ENCODE results near the gene NUP98. TPM values are rescaled to one million over a fixed set of nuclear protein-coding genes. Genes with fewer than 3 reads are reported as not detected.

The NUP98 gene
- total RNA-seq, 1 experiment from 2014 or later, result 98.4 TPM

DNA sequence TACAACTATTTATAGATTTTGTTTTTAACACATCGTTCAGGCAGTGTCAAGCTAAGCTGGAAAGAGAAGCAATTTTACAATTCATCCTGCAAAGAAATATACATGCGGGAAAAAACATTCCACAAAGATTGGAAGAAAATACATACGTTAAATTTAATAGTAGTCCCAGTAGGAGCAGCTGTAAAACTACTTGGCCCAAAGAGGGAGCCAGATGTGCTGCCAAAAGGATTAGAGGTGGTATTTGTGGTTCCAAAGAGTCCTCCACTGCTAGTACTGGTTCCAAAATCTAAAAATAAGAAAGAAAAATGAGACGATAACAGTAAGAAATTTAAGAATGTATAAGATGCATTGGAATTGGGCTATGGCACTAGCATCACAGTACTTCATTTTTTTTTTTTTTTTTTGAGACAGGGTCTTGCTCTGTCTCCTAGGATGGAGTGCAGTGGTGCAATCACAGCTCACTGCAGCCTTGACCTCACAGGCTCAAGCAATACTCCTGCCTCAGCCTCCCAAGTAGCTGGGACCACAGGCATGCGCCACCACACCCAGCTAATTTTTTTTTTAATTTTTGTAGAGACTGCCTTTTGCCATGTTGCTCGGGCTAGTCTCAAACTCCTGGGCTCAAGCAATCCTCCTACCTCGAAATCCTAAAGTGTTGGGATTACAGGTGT lies 21.5 kb downstream of the NUP98 start:
- Histone ChIP-seq H3K9me3 (ENCODE audit: control insufficient read depth in 1 of 2, insufficient read depth in 1 of 2, low read depth in 1 of 2, low read length in 2 of 2) (no peaks in the 10 kb centered on the region), H3K27me3 (ENCODE audit: insufficient read depth, low read length) (no peaks in the 10 kb centered on the region), H3K36me3 (ENCODE audit: control insufficient read depth in 1 of 2, insufficient read depth in 2 of 2, low read length in 2 of 2) (peaks cover 55 to 71% of the 10 kb centered on the region in 2 experiments), H3K4me3 (replicated peaks in 1 of 2; ENCODE audit: low read depth in 1 of 2, low read length in 2 of 2) (no peak overlapping the region), H3K9ac (ENCODE audit: low read length) (no peak overlapping the region), H3K4me2 (ENCODE audit: low read length) (no peak overlapping the region), H4K20me1 (ENCODE audit: insufficient read depth) (peaks cover under 1% of the 10 kb centered on the region; the same call in 1 of the 2 replicates), H2AFZ (ENCODE audit: low read depth, low read length, poor library complexity, severe bottlenecking) (no peak overlapping the region), H3K9me2 (ENCODE audit: insufficient read depth) (no peaks in the 10 kb centered on the region), H3K4me1 (ENCODE audit: control insufficient read depth in 1 of 2, insufficient read depth in 2 of 2, low read length in 2 of 2) (no peaks in the 10 kb centered on the region), H3K27ac (ENCODE audit: low read depth, low read length) (no peak overlapping the region), H3K79me2 (ENCODE audit: insufficient read depth, low read length) (peaks cover 82% of the 10 kb centered on the region)
- ChIA-PET POLR2A (no interaction called here), RAD21 (ENCODE audit: low non-redundant PET in 1 of 2, low total read pairs in 2 of 2, uncharacterized antibody in 2 of 2, unreplicated experiment in 2 of 2) (no interaction called here), CTCF (no interaction called here)
- ATAC-seq (no peak), DNase-seq (ENCODE audit: low read depth, low spot score) (no peak)
- TF ChIP-seq POLR2AphosphoS5 (IDR thresholded peaks at IDR 0.05; ENCODE audit: low read depth, low read length) (no peak), MAX (IDR thresholded peaks at IDR 0.05) (no peak)
- BruUV-seq (replicated peaks), result no TSS peak
- intact Hi-C loops (cut with micrococcal nuclease), result no loop called here

DNA sequence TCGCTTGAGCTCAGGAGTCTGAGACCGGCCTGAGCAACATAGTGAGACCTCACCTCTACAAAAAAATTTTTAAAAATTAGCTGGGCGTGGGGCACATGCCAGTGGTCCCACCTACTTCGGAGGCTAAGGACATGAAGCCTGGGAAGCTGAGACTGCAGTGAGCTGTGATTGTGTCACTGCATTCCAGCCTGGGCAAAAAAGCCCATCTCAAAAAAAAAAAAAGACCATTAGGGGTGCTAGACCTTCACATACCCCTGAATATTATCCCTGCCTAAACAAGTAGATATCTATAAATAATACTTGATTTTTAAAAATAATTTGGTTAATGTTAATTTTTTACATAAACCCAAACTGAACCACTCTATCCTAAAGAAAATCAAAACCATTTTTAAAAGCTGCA lies 24.2 kb downstream of the NUP98 start:
- Histone ChIP-seq H3K9me3 (ENCODE audit: control insufficient read depth in 1 of 2, insufficient read depth in 1 of 2, low read depth in 1 of 2, low read length in 2 of 2) (no peaks in the 10 kb centered on the region), H3K27ac (ENCODE audit: low read depth, low read length) (no peak overlapping the region), H3K9ac (ENCODE audit: low read length) (no peak overlapping the region), H3K4me2 (ENCODE audit: low read length) (no peak overlapping the region), H3K36me3 (ENCODE audit: control insufficient read depth in 1 of 2, insufficient read depth in 2 of 2, low read length in 2 of 2) (peaks cover 58 to 72% of the 10 kb centered on the region in 2 experiments), H3K4me1 (ENCODE audit: control insufficient read depth in 1 of 2, insufficient read depth in 2 of 2, low read length in 2 of 2) (no peaks in the 10 kb centered on the region), H3K79me2 (ENCODE audit: insufficient read depth, low read length) (peaks cover 64% of the 10 kb centered on the region), H3K27me3 (ENCODE audit: insufficient read depth, low read length) (no peaks in the 10 kb centered on the region), H3K4me3 (replicated peaks in 1 of 2; ENCODE audit: low read depth in 1 of 2, low read length in 2 of 2) (no peak overlapping the region), H3K9me2 (ENCODE audit: insufficient read depth) (no peaks in the 10 kb centered on the region), H4K20me1 (ENCODE audit: insufficient read depth) (no peaks in the 10 kb centered on the region; the same call in 1 of the 2 replicates), H2AFZ (ENCODE audit: low read depth, low read length, poor library complexity, severe bottlenecking) (no peak overlapping the region)
- BruUV-seq (replicated peaks), result no TSS peak
- intact Hi-C loops (cut with micrococcal nuclease), result loop anchor here (5.0 kb wide), 1 partner anchor 76 kb away; no protein-coding TSS in a partner anchor
- RAD21 ChIA-PET (ENCODE audit: low non-redundant PET in 1 of 2, low total read pairs in 2 of 2, uncharacterized antibody in 2 of 2, unreplicated experiment in 2 of 2), result no interaction called here
- ATAC-seq (no peak), DNase-seq (ENCODE audit: low read depth, low spot score) (no peak)
- CTCF ChIA-PET, result no interaction called here
- TF ChIP-seq EZH2phosphoT487 (IDR thresholded peaks at IDR 0.05; ENCODE audit: borderline replicate concordance) (no peak), ZNF274 (IDR thresholded peaks at IDR 0.05; ENCODE audit: low read depth, low read length) (no peak), MAX (IDR thresholded peaks at IDR 0.05) (no peak), ZFX (IDR thresholded peaks at IDR 0.05) (no peak), EZH2 (IDR thresholded peaks at IDR 0.05) (no peak), RAD21 (IDR thresholded peaks at IDR 0.05; ENCODE audit: low read depth) (no peak), CEBPB (IDR thresholded peaks at IDR 0.05; ENCODE audit: low read depth) (no peak), JUND (IDR thresholded peaks at IDR 0.05) (no peak), SRF (IDR thresholded peaks at IDR 0.05; ENCODE audit: low read depth) (no peak), ELF1 (IDR thresholded peaks at IDR 0.05; ENCODE audit: borderline replicate concordance, low read depth) (no peak), TCF7L2 (IDR thresholded peaks at IDR 0.05; ENCODE audit: borderline replicate concordance, extremely low read depth, insufficient read depth, insufficient read length) (no peak), POLR2A (IDR thresholded peaks at IDR 0.05; ENCODE audit: borderline replicate concordance, extremely low read depth, insufficient read depth, insufficient read length) (no peak), YY1 (IDR thresholded peaks at IDR 0.05; ENCODE audit: extremely low read depth, insufficient replicate concordance, low read depth, low read length) (no peak), CBX3 (IDR thresholded peaks at IDR 0.05; ENCODE audit: low read depth) (no peak), EGR1 (IDR thresholded peaks at IDR 0.05; ENCODE audit: low read depth) (no peak), FOSL1 (IDR thresholded peaks at IDR 0.05; ENCODE audit: low read depth) (no peak)
- TF ChIP-seq, protein P1, sequence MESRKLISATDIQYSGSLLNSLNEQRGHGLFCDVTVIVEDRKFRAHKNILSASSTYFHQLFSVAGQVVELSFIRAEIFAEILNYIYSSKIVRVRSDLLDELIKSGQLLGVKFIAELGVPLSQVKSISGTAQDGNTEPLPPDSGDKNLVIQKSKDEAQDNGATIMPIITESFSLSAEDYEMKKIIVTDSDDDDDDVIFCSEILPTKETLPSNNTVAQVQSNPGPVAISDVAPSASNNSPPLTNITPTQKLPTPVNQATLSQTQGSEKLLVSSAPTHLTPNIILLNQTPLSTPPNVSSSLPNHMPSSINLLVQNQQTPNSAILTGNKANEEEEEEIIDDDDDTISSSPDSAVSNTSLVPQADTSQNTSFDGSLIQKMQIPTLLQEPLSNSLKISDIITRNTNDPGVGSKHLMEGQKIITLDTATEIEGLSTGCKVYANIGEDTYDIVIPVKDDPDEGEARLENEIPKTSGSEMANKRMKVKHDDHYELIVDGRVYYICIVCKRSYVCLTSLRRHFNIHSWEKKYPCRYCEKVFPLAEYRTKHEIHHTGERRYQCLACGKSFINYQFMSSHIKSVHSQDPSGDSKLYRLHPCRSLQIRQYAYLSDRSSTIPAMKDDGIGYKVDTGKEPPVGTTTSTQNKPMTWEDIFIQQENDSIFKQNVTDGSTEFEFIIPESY (IDR thresholded peaks at IDR 0.05; ENCODE audit: extremely low read depth, insufficient replicate concordance, low read length), result no peak
- POLR2A ChIA-PET, result interaction anchor here (0.6 kb wide), 1 partner anchor 25 kb away, joined by 3 read pairs; no protein-coding TSS in a partner anchor

All from HCT116 (cell line).